ENCODE measurements around the gene HBB.
A peak's percentile ranks its signal among the peaks of the same experiment; 100 is the strongest.

Gene HBB

GRCh38 chr11:5234381-5234834, 7.5 kb upstream of the HBB start, which contains the start of gene HBD:
TSS of gene HBD (minus strand) at chr11:5234483. CDS start at chr11:5234433, 50 bp downstream.
- no peaks in the 10 kb centered on the region for H3K27me3 ChIP-seq (ENCODE audit: insufficient read depth, poor library complexity, severe bottlenecking)
- H3K27ac ChIP-seq (replicated peaks): no peak within 1 kb of the TSS
- H3K4me3 ChIP-seq (replicated peaks; ENCODE audit: insufficient read depth, low read length): no peak within 1 kb of the TSS
- peak in 1 of 2 experiments; percentile 3 for DNase-seq (ENCODE audit: low read depth in 1 of 2, low spot score in 1 of 2)
- TF ChIP-seq, protein P1, sequence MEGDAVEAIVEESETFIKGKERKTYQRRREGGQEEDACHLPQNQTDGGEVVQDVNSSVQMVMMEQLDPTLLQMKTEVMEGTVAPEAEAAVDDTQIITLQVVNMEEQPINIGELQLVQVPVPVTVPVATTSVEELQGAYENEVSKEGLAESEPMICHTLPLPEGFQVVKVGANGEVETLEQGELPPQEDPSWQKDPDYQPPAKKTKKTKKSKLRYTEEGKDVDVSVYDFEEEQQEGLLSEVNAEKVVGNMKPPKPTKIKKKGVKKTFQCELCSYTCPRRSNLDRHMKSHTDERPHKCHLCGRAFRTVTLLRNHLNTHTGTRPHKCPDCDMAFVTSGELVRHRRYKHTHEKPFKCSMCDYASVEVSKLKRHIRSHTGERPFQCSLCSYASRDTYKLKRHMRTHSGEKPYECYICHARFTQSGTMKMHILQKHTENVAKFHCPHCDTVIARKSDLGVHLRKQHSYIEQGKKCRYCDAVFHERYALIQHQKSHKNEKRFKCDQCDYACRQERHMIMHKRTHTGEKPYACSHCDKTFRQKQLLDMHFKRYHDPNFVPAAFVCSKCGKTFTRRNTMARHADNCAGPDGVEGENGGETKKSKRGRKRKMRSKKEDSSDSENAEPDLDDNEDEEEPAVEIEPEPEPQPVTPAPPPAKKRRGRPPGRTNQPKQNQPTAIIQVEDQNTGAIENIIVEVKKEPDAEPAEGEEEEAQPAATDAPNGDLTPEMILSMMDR (IDR thresholded peaks at IDR 0.05; ENCODE audit: insufficient read depth, low read length): no peak
- TF ChIP-seq POLR2AphosphoS5 (IDR thresholded peaks at IDR 0.05; ENCODE audit: low read depth) (no peak), GABPA (IDR thresholded peaks at IDR 0.05; ENCODE audit: low read depth) (no peak), SPI1 (IDR thresholded peaks at IDR 0.05; ENCODE audit: borderline replicate concordance, low read depth) (no peak)
- TF ChIP-seq, protein P2, sequence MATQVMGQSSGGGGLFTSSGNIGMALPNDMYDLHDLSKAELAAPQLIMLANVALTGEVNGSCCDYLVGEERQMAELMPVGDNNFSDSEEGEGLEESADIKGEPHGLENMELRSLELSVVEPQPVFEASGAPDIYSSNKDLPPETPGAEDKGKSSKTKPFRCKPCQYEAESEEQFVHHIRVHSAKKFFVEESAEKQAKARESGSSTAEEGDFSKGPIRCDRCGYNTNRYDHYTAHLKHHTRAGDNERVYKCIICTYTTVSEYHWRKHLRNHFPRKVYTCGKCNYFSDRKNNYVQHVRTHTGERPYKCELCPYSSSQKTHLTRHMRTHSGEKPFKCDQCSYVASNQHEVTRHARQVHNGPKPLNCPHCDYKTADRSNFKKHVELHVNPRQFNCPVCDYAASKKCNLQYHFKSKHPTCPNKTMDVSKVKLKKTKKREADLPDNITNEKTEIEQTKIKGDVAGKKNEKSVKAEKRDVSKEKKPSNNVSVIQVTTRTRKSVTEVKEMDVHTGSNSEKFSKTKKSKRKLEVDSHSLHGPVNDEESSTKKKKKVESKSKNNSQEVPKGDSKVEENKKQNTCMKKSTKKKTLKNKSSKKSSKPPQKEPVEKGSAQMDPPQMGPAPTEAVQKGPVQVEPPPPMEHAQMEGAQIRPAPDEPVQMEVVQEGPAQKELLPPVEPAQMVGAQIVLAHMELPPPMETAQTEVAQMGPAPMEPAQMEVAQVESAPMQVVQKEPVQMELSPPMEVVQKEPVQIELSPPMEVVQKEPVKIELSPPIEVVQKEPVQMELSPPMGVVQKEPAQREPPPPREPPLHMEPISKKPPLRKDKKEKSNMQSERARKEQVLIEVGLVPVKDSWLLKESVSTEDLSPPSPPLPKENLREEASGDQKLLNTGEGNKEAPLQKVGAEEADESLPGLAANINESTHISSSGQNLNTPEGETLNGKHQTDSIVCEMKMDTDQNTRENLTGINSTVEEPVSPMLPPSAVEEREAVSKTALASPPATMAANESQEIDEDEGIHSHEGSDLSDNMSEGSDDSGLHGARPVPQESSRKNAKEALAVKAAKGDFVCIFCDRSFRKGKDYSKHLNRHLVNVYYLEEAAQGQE (IDR thresholded peaks at IDR 0.05; ENCODE audit: insufficient replicate concordance, low read depth): no peak

- Histone ChIP-seq H3K4me3 (replicated peaks; ENCODE audit: insufficient read depth, low read length) (no peak overlapping the region), H3K27me3 (ENCODE audit: insufficient read depth, poor library complexity, severe bottlenecking) (no peaks in the 10 kb centered on the region), H3K27ac (replicated peaks) (no peak overlapping the region)
- no peak for DNase-seq (ENCODE audit: low read depth in 1 of 2, low spot score in 1 of 2)
- TF ChIP-seq, protein P2 (IDR thresholded peaks at IDR 0.05; ENCODE audit: insufficient replicate concordance, low read depth): no peak
- TF ChIP-seq SPI1 (IDR thresholded peaks at IDR 0.05; ENCODE audit: borderline replicate concordance, low read depth): no peak
- TF ChIP-seq POLR2AphosphoS5 (IDR thresholded peaks at IDR 0.05; ENCODE audit: low read depth): no peak
- TF ChIP-seq, protein P1 (IDR thresholded peaks at IDR 0.05; ENCODE audit: insufficient read depth, low read length): no peak
- no peak for TF ChIP-seq GABPA (IDR thresholded peaks at IDR 0.05; ENCODE audit: low read depth)
Measured at GRCh38 chr11:5233307-5233706, 6.4 kb upstream of the HBB start.

DNA sequence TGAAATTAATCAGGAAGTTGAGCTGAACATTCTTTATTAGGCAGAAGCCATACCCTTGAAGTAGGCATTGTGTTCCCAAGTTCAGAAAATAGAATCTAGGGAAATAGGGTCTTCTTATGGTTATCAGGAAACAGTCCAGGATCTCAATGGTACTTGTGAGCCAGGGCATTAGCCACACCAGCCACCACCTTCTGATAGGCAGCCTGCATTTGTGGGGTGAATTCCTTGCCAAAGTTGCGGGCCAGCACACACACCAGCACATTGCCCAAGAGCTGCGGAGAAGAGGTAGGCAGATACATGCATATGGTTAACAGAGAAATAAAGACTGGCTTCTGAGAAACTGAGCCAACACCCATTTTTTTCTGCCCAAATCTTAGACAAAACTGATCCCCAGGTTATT, 6.0 kb upstream of the HBB start:
- TF ChIP-seq SPI1 (IDR thresholded peaks at IDR 0.05; ENCODE audit: borderline replicate concordance, low read depth) (no peak), GABPA (IDR thresholded peaks at IDR 0.05; ENCODE audit: low read depth) (no peak), POLR2AphosphoS5 (IDR thresholded peaks at IDR 0.05; ENCODE audit: low read depth) (no peak)
- TF ChIP-seq, protein P1 (IDR thresholded peaks at IDR 0.05; ENCODE audit: insufficient read depth, low read length): no peak
- TF ChIP-seq, protein P2 (IDR thresholded peaks at IDR 0.05; ENCODE audit: insufficient replicate concordance, low read depth): no peak
- Histone ChIP-seq H3K4me3 (replicated peaks; ENCODE audit: insufficient read depth, low read length) (no peak overlapping the region), H3K27me3 (ENCODE audit: insufficient read depth, poor library complexity, severe bottlenecking) (peaks cover 3% of the 10 kb centered on the region), H3K27ac (replicated peaks) (no peak overlapping the region)
- no peak for DNase-seq (ENCODE audit: low read depth in 1 of 2, low spot score in 1 of 2)
